ENCODE measurements around the gene OR8J1.

Gene OR8J1

GRCh38 chr11:56410801-56411200 lies 56.7 kb downstream of the OR8J1 start:
- no peak overlapping the region for H3K4me3 ChIP-seq (ENCODE audit: control insufficient read depth, low read depth, low read length)
- no peak for DNase-seq (ENCODE audit: low read depth)
- TF ChIP-seq, protein P1, sequence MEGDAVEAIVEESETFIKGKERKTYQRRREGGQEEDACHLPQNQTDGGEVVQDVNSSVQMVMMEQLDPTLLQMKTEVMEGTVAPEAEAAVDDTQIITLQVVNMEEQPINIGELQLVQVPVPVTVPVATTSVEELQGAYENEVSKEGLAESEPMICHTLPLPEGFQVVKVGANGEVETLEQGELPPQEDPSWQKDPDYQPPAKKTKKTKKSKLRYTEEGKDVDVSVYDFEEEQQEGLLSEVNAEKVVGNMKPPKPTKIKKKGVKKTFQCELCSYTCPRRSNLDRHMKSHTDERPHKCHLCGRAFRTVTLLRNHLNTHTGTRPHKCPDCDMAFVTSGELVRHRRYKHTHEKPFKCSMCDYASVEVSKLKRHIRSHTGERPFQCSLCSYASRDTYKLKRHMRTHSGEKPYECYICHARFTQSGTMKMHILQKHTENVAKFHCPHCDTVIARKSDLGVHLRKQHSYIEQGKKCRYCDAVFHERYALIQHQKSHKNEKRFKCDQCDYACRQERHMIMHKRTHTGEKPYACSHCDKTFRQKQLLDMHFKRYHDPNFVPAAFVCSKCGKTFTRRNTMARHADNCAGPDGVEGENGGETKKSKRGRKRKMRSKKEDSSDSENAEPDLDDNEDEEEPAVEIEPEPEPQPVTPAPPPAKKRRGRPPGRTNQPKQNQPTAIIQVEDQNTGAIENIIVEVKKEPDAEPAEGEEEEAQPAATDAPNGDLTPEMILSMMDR (conservative IDR thresholded peaks at IDR 0.05; ENCODE audit: control insufficient read depth, insufficient read depth, low read depth, low read length): no peak

All from fibroblast of mammary gland (primary cell).